Measurements from ENCODE around the gene PLA2G15. TPM values are rescaled to one million over a fixed set of nuclear protein-coding genes. Genes with fewer than 3 reads are reported as not detected.

The PLA2G15 gene
- total RNA-seq, 2 donors from 2014 or later = 11.6 to 13.9 TPM

DNA sequence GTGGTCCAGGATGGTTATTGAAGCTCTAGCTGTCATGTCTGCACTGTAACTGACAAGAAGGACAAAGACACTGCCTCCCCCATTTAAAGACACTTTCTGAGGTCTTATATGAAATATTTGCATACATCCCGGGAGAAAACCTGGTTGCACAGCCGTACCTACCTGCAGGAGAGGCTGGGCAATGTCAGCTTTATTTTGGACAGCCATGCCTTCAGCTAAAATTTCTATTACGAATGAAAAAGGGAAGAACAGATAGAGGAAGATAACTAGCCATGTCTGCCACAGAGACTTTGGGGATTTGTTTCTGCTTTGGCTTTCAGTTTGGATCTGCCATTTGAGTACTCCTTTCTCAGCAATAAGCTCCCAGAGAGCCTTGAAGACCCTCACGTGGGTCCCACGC lies 38.2 kb downstream of the PLA2G15 start:
- H3K36me3 ChIP-seq = no peaks in the 10 kb centered on the region
- TF ChIP-seq, protein P1, sequence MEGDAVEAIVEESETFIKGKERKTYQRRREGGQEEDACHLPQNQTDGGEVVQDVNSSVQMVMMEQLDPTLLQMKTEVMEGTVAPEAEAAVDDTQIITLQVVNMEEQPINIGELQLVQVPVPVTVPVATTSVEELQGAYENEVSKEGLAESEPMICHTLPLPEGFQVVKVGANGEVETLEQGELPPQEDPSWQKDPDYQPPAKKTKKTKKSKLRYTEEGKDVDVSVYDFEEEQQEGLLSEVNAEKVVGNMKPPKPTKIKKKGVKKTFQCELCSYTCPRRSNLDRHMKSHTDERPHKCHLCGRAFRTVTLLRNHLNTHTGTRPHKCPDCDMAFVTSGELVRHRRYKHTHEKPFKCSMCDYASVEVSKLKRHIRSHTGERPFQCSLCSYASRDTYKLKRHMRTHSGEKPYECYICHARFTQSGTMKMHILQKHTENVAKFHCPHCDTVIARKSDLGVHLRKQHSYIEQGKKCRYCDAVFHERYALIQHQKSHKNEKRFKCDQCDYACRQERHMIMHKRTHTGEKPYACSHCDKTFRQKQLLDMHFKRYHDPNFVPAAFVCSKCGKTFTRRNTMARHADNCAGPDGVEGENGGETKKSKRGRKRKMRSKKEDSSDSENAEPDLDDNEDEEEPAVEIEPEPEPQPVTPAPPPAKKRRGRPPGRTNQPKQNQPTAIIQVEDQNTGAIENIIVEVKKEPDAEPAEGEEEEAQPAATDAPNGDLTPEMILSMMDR (IDR thresholded peaks at IDR 0.05) = no peak
- peak overlapping the region; percentile 9 for H3K27ac ChIP-seq
- no peak overlapping the region for H3K4me3 ChIP-seq
- peaks cover 5% of the 10 kb centered on the region for H3K4me1 ChIP-seq
- H3K27me3 ChIP-seq = no peaks in the 10 kb centered on the region
- no peaks in the 10 kb centered on the region for H3K9me3 ChIP-seq
- DNase-seq = no peak
- H3K9ac ChIP-seq (ENCODE audit: low read depth in 2 of 2, low read length in 2 of 2) = peak overlapping the region in 1 of 2 donors; percentile 55
- intact Hi-C loops (cut with DNase I) = no loop called here

DNA sequence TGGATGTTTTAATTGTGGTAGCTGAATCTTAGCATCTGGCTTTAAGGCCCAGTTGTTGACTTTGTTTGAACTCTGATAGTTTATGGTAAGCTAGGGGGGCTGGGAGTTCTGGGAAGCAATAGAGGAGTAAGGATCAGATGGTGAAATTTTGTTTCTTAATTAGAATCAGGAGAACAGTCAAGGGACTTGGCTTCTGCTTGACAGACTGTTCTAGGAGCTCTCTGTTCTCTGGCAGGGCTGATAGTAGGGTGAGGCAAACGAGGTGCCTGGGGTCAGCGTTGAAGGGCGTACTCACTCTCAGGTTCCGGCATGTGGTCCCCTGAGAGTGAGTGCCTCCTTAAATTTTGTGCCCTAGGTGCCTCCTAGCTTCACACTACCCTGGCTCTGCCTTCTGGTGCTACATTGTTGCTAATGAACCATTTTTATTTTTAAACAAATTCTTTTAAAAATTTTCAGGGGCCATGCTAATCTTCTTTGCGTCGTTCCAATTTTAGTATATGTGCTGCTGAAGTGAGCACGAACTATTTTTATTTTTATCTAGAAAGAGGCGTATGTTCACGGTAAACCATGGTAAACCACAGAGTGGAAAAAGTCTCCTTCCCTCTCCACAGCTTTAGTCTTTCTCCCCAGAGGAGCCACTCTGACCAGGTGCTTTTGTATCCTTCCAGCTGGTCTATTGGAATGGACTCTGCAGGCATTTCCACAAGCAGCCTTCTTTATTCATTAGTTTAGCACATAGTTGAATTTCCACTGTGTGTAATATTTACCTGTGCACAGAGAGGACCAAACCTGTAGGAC lies 38.8 kb downstream of the PLA2G15 start:
- Histone ChIP-seq H3K9me3 (no peaks in the 10 kb centered on the region), H3K4me3 (no peak overlapping the region), H3K9ac (ENCODE audit: low read depth in 2 of 2, low read length in 2 of 2) (peak overlapping the region; percentile 5 to 55), H3K36me3 (no peaks in the 10 kb centered on the region), H3K27me3 (no peaks in the 10 kb centered on the region), H3K27ac (peak overlapping the region; percentile 9), H3K4me1 (peaks cover 5% of the 10 kb centered on the region)
- intact Hi-C loops (cut with DNase I) = no loop called here
- TF ChIP-seq, protein P1 (IDR thresholded peaks at IDR 0.05) = no peak
- DNase-seq = no peak

DNA sequence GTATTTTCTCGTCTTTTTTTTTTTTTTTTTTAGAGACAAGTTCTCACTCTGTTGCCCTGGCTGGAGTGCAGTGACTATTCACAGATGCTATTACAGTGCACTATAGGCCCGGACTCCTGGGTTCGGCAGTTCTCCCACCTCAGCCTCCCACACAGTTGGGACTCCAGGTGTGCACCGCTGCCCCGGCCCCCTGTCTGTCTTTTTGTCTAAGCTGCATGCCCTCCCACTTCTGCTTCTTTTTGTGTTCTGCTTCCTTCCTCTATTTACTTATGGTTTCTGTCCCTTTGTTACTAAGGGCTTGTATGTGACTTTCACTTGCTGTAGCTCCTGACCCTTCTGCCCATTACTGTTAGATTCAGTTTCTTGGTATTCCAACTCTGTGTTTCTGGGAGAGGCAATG lies 39.7 kb downstream of the PLA2G15 start:
- Histone ChIP-seq H3K36me3 (no peaks in the 10 kb centered on the region), H3K9me3 (no peaks in the 10 kb centered on the region), H3K9ac (ENCODE audit: low read depth in 2 of 2, low read length in 2 of 2) (no peak overlapping the region), H3K4me3 (no peak overlapping the region), H3K4me1 (peaks cover 7% of the 10 kb centered on the region), H3K27me3 (no peaks in the 10 kb centered on the region), H3K27ac (peak overlapping the region; percentile 11)
- TF ChIP-seq, protein P1 (IDR thresholded peaks at IDR 0.05) = no peak
- intact Hi-C loops (cut with DNase I) = no loop called here
- DNase-seq = no peak

DNA sequence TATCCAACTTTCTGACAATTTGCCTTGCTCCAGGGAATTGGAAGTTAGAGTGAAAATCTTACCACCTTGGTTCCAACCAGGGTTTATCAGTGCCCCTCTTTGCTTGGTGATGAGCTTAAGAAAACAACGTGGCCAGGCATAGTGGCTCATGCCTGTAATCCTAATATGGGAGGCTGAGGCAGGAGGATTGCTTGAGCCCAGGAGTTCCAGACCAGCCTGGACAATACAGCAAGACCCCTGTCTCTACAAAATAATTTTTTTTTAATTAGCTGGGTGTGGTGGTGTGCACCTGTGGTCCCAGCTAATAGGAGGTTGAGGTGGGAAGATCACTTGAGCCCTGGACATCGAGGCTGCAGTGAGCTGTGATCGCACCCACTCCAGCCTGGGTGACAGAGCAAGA lies 40.5 kb downstream of the PLA2G15 start:
- TF ChIP-seq, protein P1 (IDR thresholded peaks at IDR 0.05) = no peak
- Histone ChIP-seq H3K4me3 (no peak overlapping the region), H3K9ac (ENCODE audit: low read depth in 2 of 2, low read length in 2 of 2) (no peak overlapping the region), H3K36me3 (no peaks in the 10 kb centered on the region), H3K27me3 (no peaks in the 10 kb centered on the region), H3K27ac (peak overlapping the region; percentile 11), H3K4me1 (peaks cover 11% of the 10 kb centered on the region), H3K9me3 (no peaks in the 10 kb centered on the region)
- DNase-seq = no peak
- intact Hi-C loops (cut with DNase I) = no loop called here

DNA sequence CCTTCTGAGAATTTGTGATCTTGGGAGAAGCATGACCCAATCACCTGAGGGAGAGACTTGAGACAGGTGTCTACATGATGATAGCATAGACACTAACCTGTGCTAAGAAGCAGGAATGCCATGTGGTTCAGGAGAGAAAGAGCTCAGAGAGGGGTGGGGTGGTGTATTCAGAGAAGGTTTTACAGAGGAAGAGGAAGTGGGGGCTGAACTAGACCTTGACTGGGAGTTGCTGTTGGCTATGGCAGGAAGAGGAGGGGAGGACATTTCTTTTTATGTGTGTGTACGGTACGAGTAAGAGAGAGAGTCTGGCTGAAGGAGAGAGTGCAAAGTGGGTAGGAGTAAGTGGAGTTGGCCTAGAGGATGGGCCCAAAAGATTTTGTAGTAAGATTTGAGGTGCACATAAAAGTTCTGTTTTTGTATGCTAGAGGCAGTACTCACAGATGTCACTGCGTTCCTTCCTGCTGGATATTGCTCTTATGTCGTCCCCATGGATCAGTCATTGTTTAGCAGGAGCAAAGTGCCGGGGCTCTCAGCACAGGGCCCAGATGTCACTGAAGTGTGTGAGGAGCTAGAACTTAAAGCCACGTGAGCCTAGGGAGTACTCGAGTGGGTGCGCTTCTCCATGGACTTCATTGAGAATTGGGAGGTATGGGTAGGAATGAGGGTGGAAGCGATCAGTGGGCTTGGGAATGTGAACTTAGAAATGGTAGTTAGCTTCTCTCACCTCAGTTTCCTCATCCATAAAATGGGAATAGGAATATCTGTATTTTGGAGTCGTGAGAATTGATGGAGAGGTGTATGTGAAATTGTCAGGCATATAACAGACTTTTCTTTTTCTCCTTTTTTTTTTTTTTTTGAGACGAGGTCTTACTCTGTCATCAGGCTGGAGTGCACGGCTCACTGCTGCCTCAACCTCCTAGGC lies 41.2 kb downstream of the PLA2G15 start:
- intact Hi-C loops (cut with DNase I) = no loop called here
- Histone ChIP-seq H3K9me3 (no peaks in the 10 kb centered on the region), H3K4me3 (no peak overlapping the region), H3K27me3 (no peaks in the 10 kb centered on the region), H3K36me3 (no peaks in the 10 kb centered on the region), H3K9ac (ENCODE audit: low read depth in 2 of 2, low read length in 2 of 2) (no peak overlapping the region), H3K4me1 (peaks cover 11% of the 10 kb centered on the region), H3K27ac (peak overlapping the region; percentile 25)
- no peak for DNase-seq
- TF ChIP-seq, protein P1 (IDR thresholded peaks at IDR 0.05) = no peak

Data from colonic mucosa (tissue), 4 donors.